Spleen (tissue), 11 donors: ENCODE data around the gene CBX1. TPM values are rescaled to one million over a fixed set of nuclear protein-coding genes. Genes with fewer than 3 reads are reported as not detected.

Experiments used
- DNase-seq: peaks from one replicate; pipeline ENCODE4 v3.0.0-alpha.2; 2020
- H3K27ac ChIP-seq, 8 donors: fragments of 200-600 bp; sonication (generic) in 7 of 8; 1 replicate in 4 of 8; 2 replicates in 4 of 8; pipeline versions ENCODE4 v1.5.0 to v1.8.0; 2016 to 2021; ENCODE audit warnings: inconsistent platforms in 4 of 8, mild to moderate bottlenecking in 4 of 8, moderate library complexity in 1 of 8
- H3K27me3 ChIP-seq, 7 donors: fragments of 200-600 bp; sonication (generic) in 6 of 7; replicated peaks in 1 of 7; 1 replicate in 4 of 7; 2 replicates in 3 of 7; pipeline versions ENCODE4 v1.5.0 to v1.8.0; 2016 to 2021; ENCODE audit warnings: inconsistent platforms in 3 of 7, mild to moderate bottlenecking in 1 of 7
- H3K36me3 ChIP-seq, 6 donors: fragments of 200-600 bp; sonication (generic) in 5 of 6; 1 replicate in 4 of 6; 2 replicates in 2 of 6; pipeline versions ENCODE4 v1.5.0 to v1.8.0; 2016 to 2021; ENCODE audit warnings: inconsistent platforms in 2 of 6
- H3K4me1 ChIP-seq, 6 donors: fragments of 200-600 bp; sonication (generic) in 5 of 6; 1 replicate in 3 of 6; 2 replicates in 3 of 6; pipeline versions ENCODE4 v1.5.0 to v1.8.0; 2016 to 2021; ENCODE audit warnings: inconsistent platforms in 3 of 6
- H3K4me3 ChIP-seq, 8 donors: fragments of 200-600 bp; sonication (generic) in 7 of 8; 1 replicate in 4 of 8; 2 replicates in 4 of 8; pipeline versions ENCODE4 v1.5.0 to v1.8.0; 2016 to 2021; ENCODE audit warnings: inconsistent platforms in 4 of 8, mild to moderate bottlenecking in 4 of 8, moderate library complexity in 2 of 8
- H3K9me3 ChIP-seq, 8 donors: fragments of 200-600 bp; sonication (generic) in 7 of 8; 1 replicate in 4 of 8; 2 replicates in 4 of 8; pipeline versions ENCODE4 v1.5.0 to v1.8.0; 2016 to 2021; ENCODE audit warnings: inconsistent platforms in 4 of 8
- CTCF ChIP-seq, 11 experiments: fragments of 200-600 bp in 7 of 11; fragments of 450-650 bp in 4 of 11; sonication (generic) in 4 of 11; IDR thresholded peaks in 8 of 11; conservative IDR thresholded peaks in 3 of 11; 1 replicate in 7 of 11; 2 replicates in 4 of 11; pipeline versions ENCODE4 v1.4.0 to v1.8.0; 2016 to 2021; ENCODE audit warnings: antibody characterized with exemption in 11 of 11, inconsistent platforms in 4 of 11, mild to moderate bottlenecking in 1 of 11
- POLR2A ChIP-seq, 3 donors: fragments of 450-650 bp; IDR thresholded peaks; one replicate each; pipeline ENCODE4 v1.5.1; 2017; ENCODE audit warnings: antibody characterized with exemption in 3 of 3, mild to moderate bottlenecking in 1 of 3
- POLR2AphosphoS5 ChIP-seq, 3 donors: sonication (generic); formaldehyde crosslinking; IDR thresholded peaks; one replicate each; pipeline ENCODE4 v1.5.1; 2017; ENCODE audit warnings: antibody characterized with exemption in 3 of 3
- WGBS, 5 donors: extraction: QIAGEN DNeasy Blood & Tissue Kit in 3 of 5; methylation state at CpG; one replicate each; pipeline versions ENCODE4 v1.1.5 to v1.1.7; 2013 to 2018; 5-methylcytosine and 5-hydroxymethylcytosine counted together
- intact Hi-C: fragments of 100-400 bp; cut with DNase I; formaldehyde crosslinking; loops from one replicate; pipeline ENCODE4 v1.15.0; 2023; ENCODE audit warnings: low total_unique reads
- microRNA-seq, 3 donors: library from miRNA; unstranded; fragments of <30 nt; microRNA quantifications; one replicate each; pipeline versions ENCODE4 to v1.1.0, GENCODE V29; 2019 to 2020
- polyA plus RNA-seq, 3 donors: library from polyadenylated mRNA; stranded (reverse); fragments of 200-250 nt; gene quantifications; one replicate each; pipeline ENCODE4 v1.2.1, GENCODE V29; 2013
- small RNA-seq, 4 donors: library from RNA; depleted of rRNA; stranded (forward); fragments of <200 nt; gene quantifications; one replicate each; pipeline ENCODE3, GENCODE V24; 2016
- total RNA-seq, 7 donors: library from RNA; depleted of rRNA in 3 of 7; stranded (reverse); fragments of >200 nt in 3 of 7; fragmentation: NEBNext Ultra II Directional in 4 of 7; extraction: Animal tissue kit (Norgen Biotek cat#: 25700) in 4 of 7; gene quantifications; one replicate each; pipeline versions ENCODE4 v1.1.0 to v1.2.1, GENCODE V29; 2016 to 2021
- donor health status: healthy with polysubstance abuse.
- donor health status: DM: no; HTN: no; CAD: no; lungs with moderate emphysema.
- donor health status: DM: no; HTN: no; CAD: no.
- donor health status: Bipolar disorder and iron deficiency.
- donor health status: healthy.
- donor health status: DM: no; HTN: no; CAD: no.
- donor health status: DM: yes; HTN: yes; CAD: no.

The CBX1 gene
- total and polyA plus RNA-seq, 10 donors: 19.6 to 36.2 (median 28.6) TPM

- Histone ChIP-seq H3K27me3 (peaks cover 0 to 60% (median 5%) of the 10 kb centered on the region in 7 donors), H3K4me3 (peak overlapping the region; percentile 30 to 70 (median 50))
- intact Hi-C loops: loop anchor here (2.0 kb wide), 1 partner anchor 107 kb away; no protein-coding TSS in a partner anchor
Observed at GRCh38 chr17:48023400-48024148, 77.7 kb downstream of the CBX1 start.

GRCh38 chr17:48022901-48023300, 78.4 kb downstream of the CBX1 start:
- 56 to 67% (median 58%) methylated on average over 6 of the region's 6 CpGs for WGBS, 5 donors
- intact Hi-C loops: no loop called here
- peak overlapping the region in 2 of 8 donors; percentile 56 to 70 for H3K4me3 ChIP-seq

More at GRCh38 chr17:48023400-48024148, 77.7 kb downstream of the CBX1 start:
- no peaks in the 10 kb centered on the region for H3K9me3 ChIP-seq
- H3K27ac ChIP-seq: peak overlapping the region in 7 of 8 donors; percentile 29 to 82 (median 66)
- peak; percentile 41 to 68 (median 62) for TF ChIP-seq POLR2AphosphoS5 (IDR thresholded peaks at IDR 0.05)
- TF ChIP-seq CTCF (IDR thresholded peaks at IDR 0.05 in 8 of 11, conservative IDR thresholded peaks at IDR 0.05 in 3 of 11): peak in 7 of 11 experiments; percentile 7 to 43 (median 29)
- no peak for TF ChIP-seq POLR2A (IDR thresholded peaks at IDR 0.05)
- DNase-seq: peak; percentile 92
- no peaks in the 10 kb centered on the region for H3K36me3 ChIP-seq
- H3K4me1 ChIP-seq: peaks cover 26 to 62% (median 44%) of the 10 kb centered on the region in 6 donors
- 1% methylated on average over 21 to 54 of the region's 54 CpGs for WGBS, 5 donors

DNA sequence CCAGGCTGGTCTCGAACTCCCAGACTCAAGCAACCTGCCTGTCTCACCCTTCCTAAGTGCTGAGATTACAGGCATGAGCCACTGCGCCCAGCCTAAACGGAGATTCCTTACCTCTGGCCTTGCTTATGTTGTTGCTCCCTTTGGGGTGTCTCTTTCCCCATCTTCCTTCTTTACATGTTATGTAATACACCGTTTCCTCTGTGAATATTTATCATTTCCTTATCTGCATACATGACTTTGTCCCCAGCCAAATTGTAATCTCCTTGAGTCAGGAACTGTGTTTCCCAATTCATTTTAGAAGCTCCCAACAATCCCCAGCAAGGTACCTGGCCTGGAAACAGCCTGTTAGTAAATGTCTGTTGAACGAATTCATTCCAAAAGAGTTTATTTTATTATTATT, 79.3 kb downstream of the CBX1 start:
- H3K27ac ChIP-seq: peak overlapping the region in 1 of 8 donors; percentile 50
- no peak for DNase-seq
- H3K27me3 ChIP-seq: peaks cover 0 to 60% (median 5%) of the 10 kb centered on the region in 7 donors
- no peaks in the 10 kb centered on the region for H3K9me3 ChIP-seq
- H3K36me3 ChIP-seq: no peaks in the 10 kb centered on the region
- peaks cover 30 to 75% (median 59%) of the 10 kb centered on the region in 6 donors for H3K4me1 ChIP-seq
- TF ChIP-seq CTCF (IDR thresholded peaks at IDR 0.05 in 8 of 11, conservative IDR thresholded peaks at IDR 0.05 in 3 of 11): no peak
- no peak for TF ChIP-seq POLR2A (IDR thresholded peaks at IDR 0.05)
- TF ChIP-seq POLR2AphosphoS5 (IDR thresholded peaks at IDR 0.05): no peak
- intact Hi-C loops: no loop called here
- WGBS, 5 donors: 43 to 77% (median 58%) methylated on average over 5 of the region's 5 CpGs
- H3K4me3 ChIP-seq: no peak overlapping the region

More at GRCh38 chr17:48022901-48023300, 78.4 kb downstream of the CBX1 start:
- no peaks in the 10 kb centered on the region for H3K36me3 ChIP-seq
- H3K27me3 ChIP-seq: peaks cover 0 to 60% (median 5%) of the 10 kb centered on the region in 7 donors
- TF ChIP-seq POLR2AphosphoS5 (IDR thresholded peaks at IDR 0.05): no peak
- no peak for TF ChIP-seq POLR2A (IDR thresholded peaks at IDR 0.05)
- TF ChIP-seq CTCF (IDR thresholded peaks at IDR 0.05 in 8 of 11, conservative IDR thresholded peaks at IDR 0.05 in 3 of 11): no peak
- H3K27ac ChIP-seq: no peak overlapping the region
- peaks cover 30 to 68% (median 50%) of the 10 kb centered on the region in 6 donors for H3K4me1 ChIP-seq
- DNase-seq: no peak
- H3K9me3 ChIP-seq: no peaks in the 10 kb centered on the region

Small RNAs within 50 kb of the gene (microRNA-seq; reads per million reads assigned to microRNA genes)
- 412 to 556 (median 483) reads per million in 3 donors for gene MIR152

Small RNAs within 50 kb of the gene (small RNA-seq; reads per million reads assigned to genes)
- 0 reads per million in 4 donors for gene AC004477.2
- gene MIR152: 31.4 to 61.7 (median 43.2) reads per million in 4 donors
- gene RNU6-1201P: 0 to 0.14 (median 0) reads per million in 4 donors

Other genes starting within 250 kb of the CBX1 start
- 10 to 100 TPM; 11.9 to 22.6 (median 18.2) TPM for gene SP2, start 205.2 kb downstream of the CBX1 start, total RNA-seq
- gene SP2, start 205.2 kb downstream of the CBX1 start, polyA plus RNA-seq: 10 to 100 TPM in 1 of 3 donors, 1 to 10 TPM in 2; 4.5 to 10.7 (median 5.5) TPM
- gene PNPO, start 159.9 kb downstream of the CBX1 start, total RNA-seq: 10 to 100 TPM; 23.6 to 28.9 (median 28.1) TPM
- 10 to 100 TPM in 1 of 3 donors, 1 to 10 TPM in 2; 6.1 to 13.0 (median 8.5) TPM for gene PNPO, start 159.9 kb downstream of the CBX1 start, polyA plus RNA-seq
- not detected for gene PRR15L, start 143.6 kb downstream of the CBX1 start, total RNA-seq
- gene PRR15L, start 143.6 kb downstream of the CBX1 start, polyA plus RNA-seq: under 1 TPM in 1 of 3 donors, not detected in 2; 0.16 TPM
- 100 to 1,000 TPM; 216 to 380 (median 235) TPM for gene CDK5RAP3, start 130.4 kb downstream of the CBX1 start, total RNA-seq
- gene CDK5RAP3, start 130.4 kb downstream of the CBX1 start, polyA plus RNA-seq: 1,000 to 10,000 TPM in 1 of 3 donors, 100 to 1,000 TPM in 2; 328 to 1,020 (median 665) TPM
- 10 to 100 TPM in 3 of 7 donors, 1 to 10 TPM in 4; 6.0 to 15.0 (median 9.0) TPM for gene COPZ2, start 63.7 kb downstream of the CBX1 start, total RNA-seq
- gene COPZ2, start 63.7 kb downstream of the CBX1 start, polyA plus RNA-seq: 1 to 10 TPM; 7.3 to 9.6 (median 8.5) TPM
- 100 to 1,000 TPM; 111 to 242 (median 142) TPM for gene NFE2L1, start 53.1 kb downstream of the CBX1 start, total RNA-seq
- gene NFE2L1, start 53.1 kb downstream of the CBX1 start, polyA plus RNA-seq: 10 to 100 TPM; 21.2 to 59.5 (median 25.7) TPM
- gene SNX11, start 6.3 kb upstream of the CBX1 start, total RNA-seq: 10 to 100 TPM; 31.8 to 45.4 (median 39.2) TPM
- gene SNX11, start 6.3 kb upstream of the CBX1 start, polyA plus RNA-seq: 10 to 100 TPM; 17.6 to 27.3 (median 26.3) TPM